Measurements from ENCODE around the gene SZT2. TPM values are rescaled to one million over a fixed set of nuclear protein-coding genes. Genes with fewer than 3 reads are reported as not detected.

SZT2 gene
- total RNA-seq, 1 donor: 35.4 TPM

DNA sequence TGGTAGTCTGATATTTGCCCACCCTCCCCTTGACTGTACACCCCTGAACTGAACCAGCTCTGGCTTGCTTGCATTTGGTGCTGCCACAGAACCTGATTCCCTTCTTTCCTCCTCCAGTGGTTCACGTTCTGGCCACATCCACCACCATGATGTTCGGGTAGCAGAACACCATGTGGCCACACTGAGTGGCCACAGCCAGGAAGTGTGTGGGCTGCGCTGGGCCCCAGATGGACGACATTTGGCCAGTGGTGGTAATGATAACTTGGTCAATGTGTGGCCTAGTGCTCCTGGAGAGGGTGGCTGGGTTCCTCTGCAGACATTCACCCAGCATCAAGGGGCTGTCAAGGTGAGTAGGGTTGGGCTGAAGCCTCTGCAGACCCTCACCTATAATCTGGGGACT lies 29.1 kb upstream of the SZT2 start:
- H3K4me3 ChIP-seq (ENCODE audit: low read depth, low read length): peak overlapping the region; percentile 77
- no peak for DNase-seq (ENCODE audit: low read depth)
- TF ChIP-seq, protein P1, sequence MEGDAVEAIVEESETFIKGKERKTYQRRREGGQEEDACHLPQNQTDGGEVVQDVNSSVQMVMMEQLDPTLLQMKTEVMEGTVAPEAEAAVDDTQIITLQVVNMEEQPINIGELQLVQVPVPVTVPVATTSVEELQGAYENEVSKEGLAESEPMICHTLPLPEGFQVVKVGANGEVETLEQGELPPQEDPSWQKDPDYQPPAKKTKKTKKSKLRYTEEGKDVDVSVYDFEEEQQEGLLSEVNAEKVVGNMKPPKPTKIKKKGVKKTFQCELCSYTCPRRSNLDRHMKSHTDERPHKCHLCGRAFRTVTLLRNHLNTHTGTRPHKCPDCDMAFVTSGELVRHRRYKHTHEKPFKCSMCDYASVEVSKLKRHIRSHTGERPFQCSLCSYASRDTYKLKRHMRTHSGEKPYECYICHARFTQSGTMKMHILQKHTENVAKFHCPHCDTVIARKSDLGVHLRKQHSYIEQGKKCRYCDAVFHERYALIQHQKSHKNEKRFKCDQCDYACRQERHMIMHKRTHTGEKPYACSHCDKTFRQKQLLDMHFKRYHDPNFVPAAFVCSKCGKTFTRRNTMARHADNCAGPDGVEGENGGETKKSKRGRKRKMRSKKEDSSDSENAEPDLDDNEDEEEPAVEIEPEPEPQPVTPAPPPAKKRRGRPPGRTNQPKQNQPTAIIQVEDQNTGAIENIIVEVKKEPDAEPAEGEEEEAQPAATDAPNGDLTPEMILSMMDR (IDR thresholded peaks at IDR 0.05; ENCODE audit: insufficient read depth, low read depth, low read length): no peak

DNA sequence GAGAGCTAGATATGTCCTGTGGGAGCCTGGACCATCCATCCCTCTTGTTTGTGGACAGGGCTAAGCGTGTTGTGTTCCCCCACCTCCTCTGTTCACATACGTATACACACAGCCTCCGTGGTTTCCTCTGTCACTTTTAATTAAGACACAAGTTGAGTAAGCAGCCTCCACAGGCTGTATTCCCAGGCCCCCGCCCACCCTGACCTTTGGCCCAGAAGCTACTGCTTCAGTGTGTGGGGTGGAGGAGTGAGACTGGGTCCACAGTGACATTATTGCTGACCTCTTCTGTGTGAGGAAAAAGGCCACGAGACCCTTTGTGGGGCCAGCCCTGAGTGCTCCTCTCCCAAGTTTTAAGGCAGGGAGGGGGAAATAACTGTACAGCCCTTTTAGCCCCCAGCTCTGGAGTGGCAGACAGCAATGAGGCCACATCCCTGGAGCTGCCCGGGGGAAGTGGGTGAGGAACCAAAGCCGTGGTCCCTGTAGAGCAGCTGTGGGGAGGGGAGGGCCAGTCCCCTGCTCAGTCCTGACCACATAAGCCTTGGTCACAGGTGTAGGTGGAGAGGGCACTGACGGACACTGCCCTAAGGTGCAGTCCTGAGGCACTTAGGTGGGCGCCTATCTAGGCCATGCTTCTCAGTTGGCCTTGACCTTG lies 26.3 kb upstream of the SZT2 start:
- peak; percentile 11 for DNase-seq (ENCODE audit: low read depth)
- TF ChIP-seq, protein P1 (IDR thresholded peaks at IDR 0.05; ENCODE audit: insufficient read depth, low read depth, low read length): no peak
- H3K4me3 ChIP-seq (ENCODE audit: low read depth, low read length): no peak overlapping the region

DNA sequence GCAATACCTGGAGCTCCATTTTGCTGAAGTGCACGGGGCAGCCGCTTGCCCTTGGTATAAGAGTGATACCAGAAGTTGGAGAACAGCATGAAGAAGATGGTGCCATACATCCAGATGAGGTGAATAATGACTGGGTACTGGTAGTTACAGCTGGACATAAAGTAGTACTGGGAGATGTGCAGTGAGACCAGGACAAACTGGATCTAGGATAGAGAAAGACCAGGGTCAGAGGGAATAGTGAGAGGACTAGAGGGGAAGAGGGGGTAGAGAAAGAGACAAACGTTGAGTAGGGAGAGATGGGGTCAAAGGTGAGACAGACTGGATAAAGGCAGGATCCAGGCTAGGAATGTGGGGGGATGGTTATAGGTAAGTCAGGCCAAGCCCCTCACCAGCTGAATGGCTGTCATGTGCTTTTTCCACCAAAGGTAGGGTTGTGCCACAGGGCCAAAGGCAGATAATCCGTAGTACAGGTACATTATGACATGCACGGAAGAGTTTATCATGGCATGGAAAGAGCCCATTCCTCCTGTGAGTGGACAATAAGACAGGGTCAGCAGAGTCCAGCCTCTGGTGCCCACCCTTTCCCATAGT lies 25.7 kb upstream of the SZT2 start:
- TF ChIP-seq, protein P1 (IDR thresholded peaks at IDR 0.05; ENCODE audit: insufficient read depth, low read depth, low read length): no peak
- no peak for DNase-seq (ENCODE audit: low read depth)
- no peak overlapping the region for H3K4me3 ChIP-seq (ENCODE audit: low read depth, low read length)

DNA sequence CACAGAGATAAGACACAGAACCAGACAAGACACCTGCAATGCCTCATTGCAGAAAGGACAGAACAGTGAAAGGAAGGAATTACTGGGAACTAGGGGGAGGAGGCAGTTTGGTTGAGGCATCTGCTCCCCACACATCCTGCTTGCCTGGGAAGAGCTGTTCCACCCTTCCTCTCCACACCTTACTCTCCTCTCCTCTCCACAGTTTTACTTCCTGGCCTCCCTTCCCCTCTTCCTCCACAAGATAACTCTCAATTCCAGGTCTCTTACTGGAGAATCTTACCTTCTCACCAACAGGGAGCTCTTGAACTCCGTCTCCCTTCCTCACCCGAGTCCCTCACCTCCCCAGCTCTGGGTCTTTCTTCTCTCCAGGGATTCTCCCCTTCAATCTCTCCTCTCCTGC lies 24.0 kb upstream of the SZT2 start:
- TF ChIP-seq, protein P1 (IDR thresholded peaks at IDR 0.05; ENCODE audit: insufficient read depth, low read depth, low read length): no peak
- DNase-seq (ENCODE audit: low read depth): no peak
- H3K4me3 ChIP-seq (ENCODE audit: low read depth, low read length): no peak overlapping the region

DNA sequence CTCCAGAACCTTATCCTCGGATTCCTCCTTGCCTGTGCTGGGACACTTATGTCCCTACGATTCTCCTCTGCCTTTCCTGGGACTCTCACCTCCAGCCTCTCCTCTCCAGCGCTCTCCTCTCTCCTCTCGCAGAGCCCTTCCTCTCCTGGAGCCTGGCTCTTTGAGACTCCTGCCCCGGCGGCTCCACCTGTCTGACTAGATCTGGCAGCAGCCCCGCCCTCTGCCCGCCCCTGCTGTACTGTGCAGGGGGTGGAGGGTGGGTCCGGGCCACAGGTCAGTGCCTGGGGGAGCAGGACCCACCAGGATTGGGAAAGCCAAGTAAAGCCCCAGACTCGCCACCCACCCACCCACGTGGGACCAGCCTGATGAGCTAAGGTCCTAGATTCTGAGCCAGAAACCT lies 23.5 kb upstream of the SZT2 start:
- TF ChIP-seq, protein P1 (IDR thresholded peaks at IDR 0.05; ENCODE audit: insufficient read depth, low read depth, low read length): no peak
- peak overlapping the region; percentile 75 for H3K4me3 ChIP-seq (ENCODE audit: low read depth, low read length)
- no peak for DNase-seq (ENCODE audit: low read depth)

DNA sequence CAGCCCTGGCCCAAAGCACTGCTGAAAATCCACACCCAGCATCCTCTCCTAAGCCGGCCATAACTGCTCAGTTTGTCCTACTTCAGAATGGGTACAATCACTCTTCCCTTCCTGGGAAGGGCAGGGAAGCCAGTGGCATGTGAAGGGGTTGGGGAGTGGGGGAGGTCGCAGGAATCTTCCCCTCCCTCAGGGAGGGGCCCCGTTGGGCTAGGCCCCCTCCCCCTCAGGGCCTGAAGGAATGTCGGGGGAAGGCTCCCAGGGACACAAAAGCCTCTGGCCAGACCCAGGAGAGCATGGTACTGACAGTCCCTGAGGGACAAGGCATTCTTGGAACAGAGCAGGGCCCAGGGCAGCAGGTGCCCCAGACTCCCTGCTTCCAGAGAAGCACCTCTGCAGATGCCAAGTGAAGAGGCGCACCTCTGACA lies 23.1 kb upstream of the SZT2 start:
- no peak for DNase-seq (ENCODE audit: low read depth)

More for the DNA sequence above, 23.1 kb upstream of the SZT2 start:
- peak overlapping the region; percentile 75 for H3K4me3 ChIP-seq (ENCODE audit: low read depth, low read length)
- TF ChIP-seq, protein P1 (IDR thresholded peaks at IDR 0.05; ENCODE audit: insufficient read depth, low read depth, low read length): no peak

All from fibroblast of villous mesenchyme (primary cell).